IMR-90 (cell line): ENCODE measurements around the gene POU2F1.

Experiments
- CTCF ChIP-seq: conservative IDR thresholded peaks from 2 replicates; pipeline ENCODE4 v1.5.1; 2012; ENCODE audit warnings: mild to moderate bottlenecking, low read depth, low read length, improper control_type of control experiment
- ELK1 ChIP-seq: fragments of 150-350 bp; IDR thresholded peaks from 2 replicates; pipeline ENCODE4 v1.6.1; 2016; ENCODE audit warnings: low read depth, mild to moderate bottlenecking, low read length, moderate library complexity, borderline replicate concordance
- MXI1 ChIP-seq: IDR thresholded peaks from 2 replicates; pipeline ENCODE4 v1.6.1; 2012; ENCODE audit warnings: low read depth, mild to moderate bottlenecking, low read length, moderate library complexity, borderline replicate concordance
- POLR2A ChIP-seq: IDR thresholded peaks from 2 replicates; pipeline ENCODE4 v1.6.1; 2012; ENCODE audit warnings: mild to moderate bottlenecking, low read depth, low read length
- RAD21 ChIP-seq: IDR thresholded peaks from 2 replicates; pipeline ENCODE4 v1.6.1; 2012; ENCODE audit warnings: low read length, improper control_type of control experiment

- no peak for TF ChIP-seq POLR2A
- TF ChIP-seq CTCF: no peak
- TF ChIP-seq RAD21: no peak
- no peak for TF ChIP-seq MXI1
- no peak for TF ChIP-seq ELK1
These were observed 191.4 kb downstream of the POU2F1 start for GRCh38 chr1:167412072-167412471.
